ENCODE data around the gene COL24A1.

Gene COL24A1

DNA sequence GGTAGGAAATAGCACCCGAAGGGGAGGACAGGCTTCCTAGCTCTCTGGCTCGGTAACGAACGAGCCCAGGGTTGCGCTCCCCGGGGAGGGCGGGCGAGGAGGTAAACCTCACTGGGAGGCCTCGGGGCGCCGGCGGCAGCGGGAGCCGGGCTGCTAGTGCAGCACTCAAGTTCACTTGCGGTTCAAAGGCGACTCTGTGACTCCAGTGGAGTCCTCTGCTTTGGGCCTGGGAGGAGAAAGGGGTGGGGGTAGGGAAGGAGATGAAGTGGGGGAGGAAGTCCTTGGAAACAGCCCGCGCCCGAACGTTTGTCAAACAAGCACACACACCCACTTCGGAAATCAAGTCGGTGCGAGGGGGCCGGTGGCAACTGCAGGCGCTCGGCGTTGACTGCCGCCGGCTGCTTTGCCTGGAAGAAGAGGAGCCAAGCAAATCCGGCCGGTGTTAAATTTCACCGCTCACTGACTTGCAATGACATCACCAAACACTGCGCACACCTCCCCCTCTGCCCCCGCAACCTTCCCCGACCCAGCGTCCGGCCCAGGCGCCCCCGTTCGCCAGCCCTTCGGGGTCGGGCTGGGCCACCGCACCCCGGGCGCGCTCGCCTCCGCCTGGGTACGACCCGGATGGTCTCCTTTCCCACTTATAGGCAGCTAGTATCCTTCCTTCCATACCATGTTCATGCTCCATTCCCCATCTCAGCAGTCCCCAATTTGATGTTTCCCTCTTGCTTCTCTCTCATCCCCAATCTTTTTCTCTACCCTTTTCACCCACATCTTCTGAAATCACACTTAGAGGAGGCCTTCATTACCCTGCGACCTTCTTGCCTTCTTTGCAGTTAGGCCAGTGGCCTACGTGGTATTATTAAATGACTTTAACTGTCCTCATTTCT, at the start of gene COL24A1:
Gene COL24A1 (minus strand): TSS at position 207 of the 890 bp plus-strand sequence. CDS start 376 bp downstream, outside the sequence.
- DNase-seq (ENCODE audit: low read depth) = no peak

GRCh38 chr1:86205741-86206140, 49.2 kb upstream of the COL24A1 start:
- no peak for DNase-seq (ENCODE audit: low read depth)

GRCh38 chr1:86202552-86203340, 46.2 kb upstream of the COL24A1 start:
- DNase-seq (ENCODE audit: low read depth) = no peak

- no peak for DNase-seq (ENCODE audit: low read depth)
Observed at GRCh38 chr1:86201311-86201710, 44.7 kb upstream of the COL24A1 start.

- DNase-seq (ENCODE audit: low read depth) = no peak
Observed at GRCh38 chr1:86200901-86201300, 44.3 kb upstream of the COL24A1 start.

- no peak for DNase-seq (ENCODE audit: low read depth)
Observed at GRCh38 chr1:86197206-86197855, 40.8 kb upstream of the COL24A1 start.

GRCh38 chr1:86195281-86195680, 38.7 kb upstream of the COL24A1 start:
- no peak for DNase-seq (ENCODE audit: low read depth)

DNA sequence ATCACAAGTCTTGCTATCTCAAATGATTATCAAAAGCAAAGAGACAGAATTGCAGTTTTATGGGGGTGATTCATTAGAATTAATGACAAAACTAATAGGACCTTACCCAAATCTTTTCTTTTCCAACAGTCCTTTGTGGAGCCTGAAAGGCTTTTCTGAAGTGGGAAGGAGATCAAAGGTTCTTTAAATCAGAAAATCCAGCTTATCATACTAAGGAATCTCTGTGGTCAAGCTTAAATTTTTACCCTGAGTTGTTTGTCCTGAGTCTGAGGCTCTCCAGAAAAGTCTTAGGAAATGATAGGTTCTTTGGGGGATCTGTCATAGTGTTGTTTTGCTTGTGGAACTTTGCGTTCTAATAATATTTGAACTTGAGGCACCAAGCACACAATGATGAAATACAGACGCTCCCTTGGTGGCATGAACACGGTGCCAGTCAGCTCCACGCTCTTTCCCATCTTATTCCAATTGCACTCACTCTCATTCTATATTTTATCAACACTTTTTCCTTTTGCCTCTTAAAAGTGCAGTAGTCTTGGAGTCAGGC, 38.0 kb upstream of the COL24A1 start:
- DNase-seq (ENCODE audit: low read depth) = no peak

DNA sequence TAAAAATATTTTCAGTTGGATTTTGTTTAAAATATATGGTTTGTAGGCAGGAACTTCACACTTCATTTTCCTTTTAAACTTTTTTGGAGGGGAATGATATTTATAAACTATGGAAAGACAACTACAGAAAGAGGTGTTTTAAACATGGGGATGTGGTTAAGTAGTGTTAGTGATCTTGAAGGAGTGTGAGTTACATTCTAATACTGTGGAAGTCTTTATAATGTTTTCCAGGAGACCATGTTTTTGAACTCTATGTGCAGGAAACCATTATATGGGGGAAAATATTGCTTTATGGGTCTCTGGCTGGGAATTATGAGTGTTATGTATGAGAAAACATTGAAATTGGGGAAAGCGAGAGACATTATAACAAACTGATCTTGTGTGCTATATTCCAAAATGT, 35.8 kb upstream of the COL24A1 start:
- no peak for DNase-seq (ENCODE audit: low read depth)

- no peak for DNase-seq (ENCODE audit: low read depth)
Observed at GRCh38 chr1:86191958-86192357, 35.4 kb upstream of the COL24A1 start.

GRCh38 chr1:86190873-86191272, 34.3 kb upstream of the COL24A1 start:
- DNase-seq (ENCODE audit: low read depth) = no peak

GRCh38 chr1:86184426-86184825, 27.9 kb upstream of the COL24A1 start:
- no peak for DNase-seq (ENCODE audit: low read depth)

GRCh38 chr1:86183810-86184209, 27.2 kb upstream of the COL24A1 start:
- DNase-seq (ENCODE audit: low read depth) = no peak

DNA sequence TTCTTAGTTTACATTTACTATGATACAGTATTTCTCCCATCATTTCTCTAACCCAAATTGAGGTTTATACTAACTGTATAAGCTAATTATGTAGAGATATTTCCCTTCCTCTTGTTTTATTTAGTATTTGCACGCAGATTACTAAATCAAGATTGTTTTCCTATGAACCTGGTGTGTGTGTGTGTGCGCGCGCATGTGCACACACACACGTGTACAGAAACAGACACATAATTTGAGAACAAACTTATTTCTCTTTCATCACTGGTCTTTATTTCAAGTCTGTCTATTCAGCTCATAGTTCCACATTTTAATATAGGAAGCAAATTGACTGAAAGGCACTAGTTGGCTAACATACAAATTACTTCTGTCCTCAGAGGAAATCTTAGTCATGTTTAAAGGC, 19.7 kb upstream of the COL24A1 start:
- no peak for DNase-seq (ENCODE audit: low read depth)

GRCh38 chr1:86175756-86176155, 19.2 kb upstream of the COL24A1 start:
- no peak for DNase-seq (ENCODE audit: low read depth)

- no peak for DNase-seq (ENCODE audit: low read depth)
Observed at GRCh38 chr1:86169625-86170024, 13.1 kb upstream of the COL24A1 start.

DNA sequence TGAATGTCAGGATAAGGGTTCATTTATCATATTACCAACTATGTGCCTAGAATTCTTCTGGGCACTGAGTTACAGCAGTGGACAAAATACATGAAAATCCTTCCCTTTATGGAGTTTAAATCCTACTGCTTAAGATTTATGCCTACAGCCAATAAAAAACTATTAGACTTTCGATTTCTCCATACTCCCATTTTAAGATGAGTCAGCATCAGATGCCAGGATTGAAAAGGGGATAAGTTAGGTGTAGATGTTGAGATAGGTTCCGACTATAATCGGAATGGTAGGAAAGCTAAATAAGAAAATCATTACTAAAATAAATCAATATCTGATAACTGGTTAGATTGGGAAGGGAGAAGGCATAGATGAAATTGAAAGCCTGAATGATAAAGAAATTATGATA, 3.2 kb upstream of the COL24A1 start:
- no peak for DNase-seq (ENCODE audit: low read depth)

DNA sequence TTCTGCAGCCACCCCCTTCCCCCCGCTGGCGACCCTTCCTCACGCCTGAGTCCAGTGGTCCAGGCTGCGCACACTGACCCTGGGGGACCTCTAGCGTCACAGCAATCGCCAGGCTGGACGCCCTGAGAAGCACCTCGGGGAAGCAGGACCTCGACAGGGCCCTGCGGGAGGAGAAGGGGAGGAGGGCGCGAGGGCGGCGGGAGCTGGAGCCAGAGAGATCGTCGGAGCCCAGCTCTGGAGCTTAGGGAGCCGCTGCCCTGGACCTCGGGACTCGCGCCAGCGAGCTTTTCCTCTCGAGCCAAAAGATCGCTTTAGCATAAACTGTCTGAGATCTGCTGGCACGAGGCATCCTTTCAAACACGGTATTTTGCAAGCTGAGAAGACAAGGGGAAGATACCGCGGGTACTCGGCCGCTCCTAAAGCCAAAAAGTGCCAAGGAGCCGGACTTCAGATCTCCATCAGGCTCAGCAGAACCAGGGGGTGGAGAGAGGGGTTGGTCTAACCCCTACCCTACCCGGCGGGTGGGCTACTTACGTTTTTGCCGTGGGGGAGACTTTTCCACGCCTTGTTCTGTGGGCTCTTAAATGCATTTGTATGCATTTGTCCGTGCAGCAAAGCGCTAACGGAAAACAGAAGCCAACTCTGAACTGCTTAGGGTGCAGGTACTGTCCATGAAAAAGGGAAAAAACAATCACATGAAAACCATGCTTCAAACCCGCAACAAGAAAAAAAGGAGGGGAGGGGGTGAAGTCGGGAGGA, 586 bp downstream of the COL24A1 start:
- no peak for DNase-seq (ENCODE audit: low read depth)

DNA sequence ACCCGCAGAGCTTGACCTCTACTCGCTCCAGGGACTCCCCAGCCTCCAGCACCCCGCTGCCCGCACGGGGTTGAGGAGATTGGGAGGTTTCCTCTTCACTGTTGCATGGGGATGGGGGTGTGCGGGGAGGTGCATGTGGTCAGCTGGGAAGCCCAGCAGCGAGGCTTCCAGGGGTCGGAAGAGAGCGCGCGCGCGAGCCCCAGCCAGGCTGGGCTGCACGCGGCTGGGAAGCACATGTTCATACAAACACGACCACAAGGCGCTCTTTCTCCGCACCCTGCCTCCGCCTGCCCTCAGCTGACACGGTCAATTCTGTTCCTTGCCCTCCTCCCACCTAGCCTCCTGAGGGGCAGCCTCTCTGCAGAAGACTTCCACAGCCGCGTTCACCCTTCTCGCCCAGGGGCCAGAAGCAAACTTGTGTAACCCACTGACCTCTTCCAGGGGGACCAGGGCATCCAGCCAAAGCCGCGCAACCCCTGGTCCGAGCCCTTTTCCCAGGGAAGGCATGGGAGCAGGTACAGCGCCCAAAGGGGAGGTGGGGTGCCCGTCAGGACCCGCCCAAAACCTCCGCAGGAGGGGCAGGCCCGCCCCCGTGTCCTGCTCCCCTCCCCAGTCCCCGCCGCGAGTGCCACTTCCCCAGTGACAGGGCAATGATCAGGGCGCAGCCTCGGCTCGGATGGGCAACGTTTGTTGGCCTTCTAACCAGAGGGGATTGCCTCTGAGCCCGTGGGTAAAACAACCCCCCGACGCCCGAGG, 1.3 kb downstream of the COL24A1 start:
- no peak for DNase-seq (ENCODE audit: low read depth)

- no peak for DNase-seq (ENCODE audit: low read depth)
Observed at GRCh38 chr1:86154571-86155050, 2.0 kb downstream of the COL24A1 start.

- DNase-seq (ENCODE audit: low read depth) = no peak
Observed at GRCh38 chr1:86153836-86154235, 2.7 kb downstream of the COL24A1 start.
